NCI-H2081 (cell line): ENCODE results near the gene TNFRSF25.
"Not testable (repeated sequence)": the region's sequence is repeated elsewhere in the genome, so short reads cannot be mapped to it uniquely, and the experiment has no call there.

ENCODE experiments used
- DNase-seq, 2 experiments: peaks; one replicate each; lab custom pipeline; 2025; lab: John Stamatoyannopoulos, UW

Gene TNFRSF25

DNA sequence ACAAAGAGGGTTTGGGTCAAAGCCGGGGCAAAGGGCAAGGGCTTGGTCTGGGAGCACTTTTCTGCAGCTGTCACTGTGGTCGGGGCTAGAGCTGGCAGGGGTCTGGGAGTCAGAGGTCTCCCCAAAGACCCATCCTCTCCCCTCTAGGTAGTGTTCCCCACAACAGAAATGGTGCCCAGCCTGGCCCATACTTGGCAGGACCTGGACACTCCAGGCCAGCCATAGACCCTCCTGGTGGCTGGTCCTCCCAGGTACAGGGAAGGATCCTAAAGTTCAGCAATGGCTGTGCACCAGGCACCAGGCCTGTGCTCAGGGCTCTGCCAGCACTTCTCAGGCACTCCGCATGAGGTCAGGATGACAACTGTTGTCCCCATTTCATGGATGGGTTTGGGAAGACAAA lies 30.4 kb downstream of the TNFRSF25 start:
- DNase-seq, result no peak

- no peak for DNase-seq
Measured at GRCh38 chr1:6435129-6435528, 30.8 kb downstream of the TNFRSF25 start.

GRCh38 chr1:6434186-6434585 lies 31.8 kb downstream of the TNFRSF25 start:
- no peak for DNase-seq

GRCh38 chr1:6431645-6432579 lies 34.1 kb downstream of the TNFRSF25 start:
- not testable (repeated sequence) for DNase-seq

DNA sequence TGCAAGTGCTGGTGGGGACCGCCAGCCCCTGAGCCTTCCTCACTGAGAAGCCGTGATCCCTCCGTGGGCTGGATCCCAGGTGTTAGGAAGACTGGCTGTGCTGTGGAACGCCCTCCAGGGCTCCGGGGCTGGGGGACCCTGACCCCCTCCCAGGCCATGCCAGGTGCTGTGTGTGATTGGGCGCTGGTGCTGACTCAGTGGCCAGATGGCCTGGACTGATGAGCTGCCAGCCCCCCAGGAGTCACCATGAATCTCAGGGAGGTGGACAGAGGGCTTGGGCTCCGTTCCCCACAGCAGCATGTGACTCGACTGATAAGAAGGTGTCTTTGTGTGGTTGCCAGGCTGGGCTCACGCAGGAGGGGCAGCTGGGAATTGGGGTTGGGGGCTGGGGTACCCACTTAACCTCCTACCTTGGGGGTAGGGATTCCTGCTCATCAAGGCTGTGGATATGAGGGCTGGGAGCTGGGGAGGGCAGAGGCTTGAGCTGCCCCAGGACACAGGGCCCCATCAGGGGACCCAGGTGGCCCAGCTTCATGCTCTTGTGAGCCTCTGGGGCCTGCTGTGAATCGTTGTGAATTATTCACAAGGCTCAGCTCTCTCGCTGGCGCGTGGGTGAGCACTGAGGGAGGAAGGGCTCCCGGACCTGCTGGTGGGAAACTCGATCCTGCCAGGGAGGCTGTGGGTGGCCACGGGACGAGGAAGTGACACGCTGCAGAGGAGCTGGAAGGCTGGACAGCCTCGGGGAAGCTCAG lies 36.1 kb downstream of the TNFRSF25 start:
- not testable (repeated sequence) for DNase-seq

DNA sequence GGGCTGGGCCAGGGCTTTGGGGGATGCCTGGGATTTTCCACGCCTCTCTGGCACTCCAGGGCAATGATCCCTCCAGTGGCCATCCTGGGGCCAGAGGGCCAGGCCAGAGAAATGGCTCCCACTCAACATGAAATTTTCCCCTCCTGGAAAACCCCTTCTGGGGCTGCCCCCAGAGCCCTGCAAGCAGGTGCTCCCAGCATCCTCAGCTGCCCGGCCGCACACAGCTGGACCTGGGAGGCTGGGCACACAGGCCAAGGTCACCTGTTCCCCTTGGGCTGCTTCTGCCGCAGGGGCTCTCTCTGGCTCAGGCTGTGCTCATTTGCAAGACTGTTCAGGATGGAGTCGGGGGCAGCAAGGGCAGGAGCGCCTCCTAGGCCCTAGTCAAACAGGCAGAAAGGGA lies 37.5 kb downstream of the TNFRSF25 start:
- DNase-seq, result not testable (repeated sequence)

GRCh38 chr1:6427441-6428390 lies 38.3 kb downstream of the TNFRSF25 start:
- DNase-seq, result peak; percentile 34 to 76

DNA sequence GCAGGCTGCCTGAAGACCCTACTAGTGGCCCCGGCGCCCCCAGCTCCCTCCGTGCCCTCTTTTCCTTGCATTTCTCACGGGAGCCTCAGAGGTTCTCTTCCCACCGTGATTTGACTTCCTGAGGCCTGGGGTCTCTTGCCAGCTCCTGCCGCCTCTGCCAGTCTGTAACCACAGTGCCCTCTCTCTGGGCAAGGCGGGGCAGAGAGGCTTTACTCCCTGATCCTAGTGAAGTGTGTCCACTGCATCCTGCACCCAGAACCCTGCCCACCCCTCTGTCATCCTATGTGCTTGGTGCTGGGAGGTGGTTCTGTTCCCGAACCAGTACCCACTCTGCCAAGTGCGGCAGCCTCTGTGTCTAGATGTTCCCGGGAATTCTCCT lies 39.0 kb downstream of the TNFRSF25 start:
- DNase-seq, result no peak

DNA sequence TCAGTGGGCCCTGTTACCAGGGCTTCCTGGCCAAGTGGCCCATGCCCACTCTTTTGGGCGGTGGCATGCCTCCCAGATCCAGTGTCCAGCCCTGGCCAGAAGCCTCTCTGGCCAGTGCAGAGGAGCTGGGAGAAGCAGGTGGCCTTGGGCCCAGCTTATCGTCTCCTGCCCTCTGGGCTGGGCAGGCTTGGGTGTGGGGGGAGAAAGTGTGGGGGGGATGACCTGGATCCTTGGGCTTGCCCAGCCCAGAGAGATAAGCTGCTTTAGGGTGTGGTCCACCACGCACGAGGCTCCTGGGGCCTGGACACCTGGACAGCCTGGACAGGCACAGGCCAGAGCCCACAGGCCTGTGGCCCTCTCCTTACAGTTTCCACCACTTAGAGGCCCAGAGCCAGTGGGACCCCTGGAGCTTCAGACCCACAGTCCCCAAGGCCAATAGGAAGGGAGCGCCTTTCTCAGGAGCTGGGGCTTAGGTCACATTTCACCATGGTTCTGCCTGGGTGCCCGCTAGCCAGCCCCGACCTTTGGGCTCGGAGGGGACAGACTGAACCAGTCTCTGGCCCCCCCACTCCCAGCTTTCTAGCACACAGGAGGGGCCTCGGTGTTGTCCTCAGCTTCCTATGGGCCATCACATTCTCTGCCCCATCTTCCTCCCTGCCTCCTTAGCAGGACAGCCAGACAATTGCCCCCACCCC lies 39.5 kb downstream of the TNFRSF25 start:
- DNase-seq, result no peak

DNA sequence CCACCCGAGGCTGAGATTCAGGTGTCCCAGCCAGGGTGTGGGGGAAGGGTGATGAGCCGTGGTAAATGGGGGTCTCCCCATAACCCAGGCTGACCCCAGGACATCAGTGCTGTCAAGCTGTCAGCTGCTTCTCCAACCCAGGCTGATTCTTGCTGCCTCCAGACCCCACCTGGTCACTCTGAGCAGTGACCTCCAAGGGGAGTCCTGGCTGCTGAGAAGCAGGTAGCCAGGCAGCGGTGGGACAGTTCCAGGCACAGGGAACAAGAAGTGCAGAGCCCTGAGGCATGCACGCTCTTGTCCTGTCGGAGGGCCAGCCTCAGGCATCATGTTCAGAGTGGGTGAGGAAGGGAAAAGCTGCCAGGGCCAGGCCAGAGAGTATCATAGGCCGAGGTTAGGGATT lies 40.3 kb downstream of the TNFRSF25 start:
- no peak for DNase-seq

GRCh38 chr1:6424619-6425593 lies 41.1 kb downstream of the TNFRSF25 start, which contains the start of gene ESPN:
ESPN (plus strand) TSS chr1:6424776; CDS start chr1:6424956, 180 bp downstream.
- no peak for DNase-seq

DNA sequence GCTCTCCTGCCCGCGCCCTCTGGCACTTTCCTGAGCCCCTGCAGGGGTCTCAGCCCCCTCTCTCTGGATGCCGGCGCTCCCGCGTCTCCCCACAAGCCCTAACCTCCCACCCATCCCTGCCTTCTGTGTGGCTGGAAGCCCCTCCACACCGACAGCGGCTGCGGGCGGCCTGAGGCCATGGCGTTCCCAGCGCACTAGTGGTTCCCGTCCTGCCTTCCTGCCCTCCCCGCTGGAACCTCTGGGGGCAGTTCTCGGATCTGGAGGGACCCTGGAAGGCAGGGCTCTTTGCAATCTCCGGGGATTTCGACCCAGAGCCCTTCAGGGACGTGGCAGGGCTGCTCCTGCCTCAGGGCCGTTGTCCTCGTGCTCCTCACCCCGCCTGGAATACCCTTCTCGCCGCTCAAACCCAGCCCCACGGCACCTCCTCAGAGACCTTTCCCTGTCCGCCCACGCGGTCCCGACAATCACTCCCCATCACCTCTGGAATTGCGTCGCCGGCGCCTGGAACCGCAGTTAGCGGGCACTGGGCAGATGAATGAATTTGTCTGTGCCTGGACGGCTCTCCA lies 41.9 kb downstream of the TNFRSF25 start:
- no peak for DNase-seq

DNA sequence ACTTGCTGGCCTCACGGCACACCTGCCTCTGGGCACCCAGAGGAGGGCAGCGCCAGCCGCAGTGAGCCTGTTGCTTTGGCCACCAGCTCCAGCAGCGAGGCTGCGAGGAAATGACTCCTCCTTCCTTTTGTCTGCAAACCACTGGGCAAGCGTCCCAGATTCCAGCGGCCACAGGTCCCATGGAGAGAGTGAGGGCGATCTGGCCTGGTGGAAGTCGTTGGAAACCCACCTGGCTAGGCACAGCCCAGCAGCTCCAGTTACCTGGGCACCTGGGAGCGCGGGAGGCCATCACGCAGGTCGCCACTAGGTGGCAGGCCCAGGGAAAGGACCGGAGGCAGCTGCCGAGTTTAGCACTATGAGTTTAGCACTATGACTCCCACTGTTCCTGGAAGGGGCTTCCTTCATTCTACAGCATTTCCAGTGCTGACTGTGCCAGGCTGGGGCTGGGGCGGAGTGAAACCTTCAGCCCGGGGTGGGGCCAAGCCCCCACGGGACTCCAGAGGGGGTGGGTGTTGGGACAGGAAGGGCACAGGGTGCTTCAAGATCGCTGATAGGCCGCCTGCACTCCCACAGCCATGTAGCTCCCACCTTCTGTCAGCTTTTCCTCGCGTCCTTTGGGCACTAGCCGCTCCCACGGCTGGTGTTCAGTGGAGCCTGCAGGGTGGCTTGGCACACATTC lies 42.5 kb downstream of the TNFRSF25 start:
- DNase-seq, result peak; percentile 75 to 84

- no peak for DNase-seq
Measured at GRCh38 chr1:6421266-6421665, 44.7 kb downstream of the TNFRSF25 start.

GRCh38 chr1:6420454-6421042 lies 45.4 kb downstream of the TNFRSF25 start:
- no peak for DNase-seq

DNA sequence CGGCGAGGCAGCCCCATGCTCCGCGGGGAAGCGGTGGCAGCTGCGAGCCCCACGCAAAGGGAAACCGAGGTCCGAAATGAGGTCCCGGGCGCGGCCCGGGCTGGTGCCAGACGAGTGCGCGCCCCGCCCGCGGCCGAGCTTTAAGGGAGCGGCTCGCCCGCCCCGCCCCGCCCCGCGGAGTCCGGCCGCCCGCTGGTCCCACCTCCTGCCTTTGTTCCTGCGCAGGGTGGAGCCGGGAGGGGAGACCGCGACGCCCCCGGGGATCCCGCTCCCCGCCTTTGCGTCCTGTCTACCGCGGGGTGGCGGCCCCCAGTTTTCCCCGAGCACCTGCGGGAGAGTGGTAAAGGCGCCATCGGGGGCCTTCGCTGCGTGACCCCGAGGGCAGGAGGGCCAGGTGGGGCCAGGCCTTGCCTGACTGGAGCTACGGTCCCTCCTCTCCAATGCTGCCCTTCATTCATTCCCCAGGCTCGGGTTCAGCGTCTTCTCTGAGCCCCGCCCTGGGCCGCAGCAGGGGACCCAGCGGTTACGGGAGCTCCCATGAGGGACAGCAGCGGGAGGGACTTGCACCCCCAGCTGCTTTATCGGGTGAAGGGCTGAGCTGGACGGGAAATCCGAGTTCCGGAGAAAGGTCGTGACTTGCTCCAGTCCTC lies 46.0 kb downstream of the TNFRSF25 start, which contains the start of gene HES2:
Gene HES2, minus strand, starts transcription at position 116 of the 650 bp plus-strand sequence. Its CDS starts 99 bp downstream, at position 17.
- DNase-seq, result no peak

DNA sequence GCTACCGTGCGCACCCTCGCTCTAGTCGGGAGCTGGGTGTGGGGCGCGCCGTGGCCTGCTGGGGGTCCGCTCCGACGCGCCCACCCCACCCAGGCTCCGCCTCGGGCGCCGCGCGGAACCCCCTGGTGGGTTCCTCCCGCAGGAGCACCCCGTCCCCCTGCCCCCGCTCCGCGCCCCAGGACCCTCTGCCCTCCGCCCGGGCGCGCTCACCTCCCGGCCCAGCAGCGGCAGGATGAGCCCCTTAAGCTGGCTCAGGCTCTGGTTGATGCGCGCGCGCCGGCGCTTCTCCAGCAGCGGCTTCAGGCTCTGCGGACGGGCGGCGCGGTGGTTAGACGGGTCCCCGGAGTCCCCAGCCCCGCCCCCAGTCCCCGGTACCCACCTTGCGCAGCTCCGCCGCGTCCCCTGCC lies 46.6 kb downstream of the TNFRSF25 start:
- DNase-seq, result no peak
